Measurements from ENCODE around the gene WDFY1.

DNA sequence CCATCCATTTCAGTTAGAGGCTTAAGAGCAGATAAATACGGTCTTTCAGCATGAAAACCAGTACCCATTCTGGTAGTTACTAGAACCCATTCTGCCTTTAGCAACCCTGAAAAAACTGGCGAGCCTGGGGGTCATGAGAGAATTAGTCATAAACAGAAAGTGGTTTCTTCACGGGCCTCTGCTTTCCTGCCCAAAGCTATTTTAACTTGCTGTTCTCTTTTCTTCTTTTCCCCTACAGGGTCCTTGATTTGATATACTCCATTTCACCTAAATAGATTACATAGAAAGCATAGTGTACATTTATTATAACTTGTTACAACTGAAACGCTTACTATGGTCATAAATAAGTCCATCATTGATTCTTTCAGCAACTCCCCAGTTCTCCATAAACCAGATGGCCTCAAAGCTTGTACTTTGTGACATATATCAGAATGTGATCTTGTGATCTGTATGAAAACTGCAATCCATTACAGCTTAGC lies 48.3 kb downstream of the WDFY1 start:
- TF ChIP-seq, protein P1, sequence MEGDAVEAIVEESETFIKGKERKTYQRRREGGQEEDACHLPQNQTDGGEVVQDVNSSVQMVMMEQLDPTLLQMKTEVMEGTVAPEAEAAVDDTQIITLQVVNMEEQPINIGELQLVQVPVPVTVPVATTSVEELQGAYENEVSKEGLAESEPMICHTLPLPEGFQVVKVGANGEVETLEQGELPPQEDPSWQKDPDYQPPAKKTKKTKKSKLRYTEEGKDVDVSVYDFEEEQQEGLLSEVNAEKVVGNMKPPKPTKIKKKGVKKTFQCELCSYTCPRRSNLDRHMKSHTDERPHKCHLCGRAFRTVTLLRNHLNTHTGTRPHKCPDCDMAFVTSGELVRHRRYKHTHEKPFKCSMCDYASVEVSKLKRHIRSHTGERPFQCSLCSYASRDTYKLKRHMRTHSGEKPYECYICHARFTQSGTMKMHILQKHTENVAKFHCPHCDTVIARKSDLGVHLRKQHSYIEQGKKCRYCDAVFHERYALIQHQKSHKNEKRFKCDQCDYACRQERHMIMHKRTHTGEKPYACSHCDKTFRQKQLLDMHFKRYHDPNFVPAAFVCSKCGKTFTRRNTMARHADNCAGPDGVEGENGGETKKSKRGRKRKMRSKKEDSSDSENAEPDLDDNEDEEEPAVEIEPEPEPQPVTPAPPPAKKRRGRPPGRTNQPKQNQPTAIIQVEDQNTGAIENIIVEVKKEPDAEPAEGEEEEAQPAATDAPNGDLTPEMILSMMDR (conservative IDR thresholded peaks at IDR 0.05; ENCODE audit: low read depth, low read length): no peak
- TF ChIP-seq EZH2 (IDR thresholded peaks at IDR 0.05; ENCODE audit: borderline replicate concordance, low read depth, low read length, poor library complexity, severe bottlenecking): no peak

Measured in A673 (cell line).